ENCODE results near the gene GPHN.

The GPHN gene

GRCh38 chr14:66645716-66646115, 137.8 kb downstream of the GPHN start:
- H3K4me2 ChIP-seq (ENCODE audit: low read length), result no peak overlapping the region
- no peak overlapping the region for H3K4me3 ChIP-seq (ENCODE audit: low read depth, low read length, poor library complexity, severe bottlenecking)
- no peaks in the 10 kb centered on the region for H3F3A ChIP-seq (ENCODE audit: insufficient read depth, low read length)
- no peak overlapping the region for H3K9ac ChIP-seq (ENCODE audit: low read length)
- H3K9me2 ChIP-seq (ENCODE audit: low read depth, low read length), result no peaks in the 10 kb centered on the region
- no peaks in the 10 kb centered on the region for H3K79me2 ChIP-seq (ENCODE audit: insufficient read depth, low read length)
- H3K9me3 ChIP-seq (ENCODE audit: low read length), result no peaks in the 10 kb centered on the region
- H4K20me1 ChIP-seq (ENCODE audit: insufficient read depth, low read length), result no peaks in the 10 kb centered on the region
- no peaks in the 10 kb centered on the region for H3K27me3 ChIP-seq (ENCODE audit: insufficient read depth, low read length)
- no peaks in the 10 kb centered on the region for H3K36me3 ChIP-seq (ENCODE audit: insufficient read depth, low read length)
- no peak overlapping the region for H3K27ac ChIP-seq (ENCODE audit: low read depth, low read length, poor library complexity, severe bottlenecking)
- H3K4me1 ChIP-seq (ENCODE audit: insufficient read depth, low read length, severe bottlenecking), result no peaks in the 10 kb centered on the region
- TF ChIP-seq, protein P1, sequence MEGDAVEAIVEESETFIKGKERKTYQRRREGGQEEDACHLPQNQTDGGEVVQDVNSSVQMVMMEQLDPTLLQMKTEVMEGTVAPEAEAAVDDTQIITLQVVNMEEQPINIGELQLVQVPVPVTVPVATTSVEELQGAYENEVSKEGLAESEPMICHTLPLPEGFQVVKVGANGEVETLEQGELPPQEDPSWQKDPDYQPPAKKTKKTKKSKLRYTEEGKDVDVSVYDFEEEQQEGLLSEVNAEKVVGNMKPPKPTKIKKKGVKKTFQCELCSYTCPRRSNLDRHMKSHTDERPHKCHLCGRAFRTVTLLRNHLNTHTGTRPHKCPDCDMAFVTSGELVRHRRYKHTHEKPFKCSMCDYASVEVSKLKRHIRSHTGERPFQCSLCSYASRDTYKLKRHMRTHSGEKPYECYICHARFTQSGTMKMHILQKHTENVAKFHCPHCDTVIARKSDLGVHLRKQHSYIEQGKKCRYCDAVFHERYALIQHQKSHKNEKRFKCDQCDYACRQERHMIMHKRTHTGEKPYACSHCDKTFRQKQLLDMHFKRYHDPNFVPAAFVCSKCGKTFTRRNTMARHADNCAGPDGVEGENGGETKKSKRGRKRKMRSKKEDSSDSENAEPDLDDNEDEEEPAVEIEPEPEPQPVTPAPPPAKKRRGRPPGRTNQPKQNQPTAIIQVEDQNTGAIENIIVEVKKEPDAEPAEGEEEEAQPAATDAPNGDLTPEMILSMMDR (IDR thresholded peaks at IDR 0.05; ENCODE audit: low read length), result no peak
- no peak for TF ChIP-seq EZH2 (IDR thresholded peaks at IDR 0.05; ENCODE audit: borderline replicate concordance, low read length)
- no peak overlapping the region for H2AFZ ChIP-seq (ENCODE audit: low read length)

GRCh38 chr14:66649498-66649897, 141.6 kb downstream of the GPHN start:
- Histone ChIP-seq H3F3A (ENCODE audit: insufficient read depth, low read length) (no peaks in the 10 kb centered on the region), H3K27ac (ENCODE audit: low read depth, low read length, poor library complexity, severe bottlenecking) (no peak overlapping the region), H3K27me3 (ENCODE audit: insufficient read depth, low read length) (no peaks in the 10 kb centered on the region), H3K4me3 (ENCODE audit: low read depth, low read length, poor library complexity, severe bottlenecking) (no peak overlapping the region), H2AFZ (ENCODE audit: low read length) (no peak overlapping the region), H4K20me1 (ENCODE audit: insufficient read depth, low read length) (no peaks in the 10 kb centered on the region), H3K9me3 (ENCODE audit: low read length) (no peaks in the 10 kb centered on the region), H3K9ac (ENCODE audit: low read length) (no peak overlapping the region), H3K36me3 (ENCODE audit: insufficient read depth, low read length) (no peaks in the 10 kb centered on the region), H3K79me2 (ENCODE audit: insufficient read depth, low read length) (no peaks in the 10 kb centered on the region), H3K9me2 (ENCODE audit: low read depth, low read length) (no peaks in the 10 kb centered on the region), H3K4me2 (ENCODE audit: low read length) (no peak overlapping the region), H3K4me1 (ENCODE audit: insufficient read depth, low read length, severe bottlenecking) (no peaks in the 10 kb centered on the region)
- no peak for TF ChIP-seq EZH2 (IDR thresholded peaks at IDR 0.05; ENCODE audit: borderline replicate concordance, low read length)
- TF ChIP-seq, protein P1 (IDR thresholded peaks at IDR 0.05; ENCODE audit: low read length), result no peak

DNA sequence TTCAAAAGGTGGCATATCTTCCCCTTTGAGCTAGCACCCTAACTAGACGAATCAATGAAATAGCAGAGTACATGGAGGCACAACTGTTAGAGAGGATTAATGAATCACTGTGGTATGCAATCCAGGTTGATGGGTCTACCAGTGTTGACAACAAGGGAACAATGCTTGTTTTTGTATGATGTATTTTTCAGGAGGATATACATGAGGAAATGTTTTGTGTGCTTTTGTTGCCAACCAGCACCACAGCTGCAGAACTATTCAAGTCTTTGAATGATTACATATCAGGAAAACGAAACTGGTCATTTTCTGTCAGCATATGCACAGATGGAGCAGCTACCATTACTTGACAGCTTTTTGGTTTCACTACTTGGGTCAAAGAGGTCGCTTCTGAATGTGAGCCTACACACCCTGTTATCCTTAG, 142.6 kb downstream of the GPHN start:
- Histone ChIP-seq H3K36me3 (ENCODE audit: insufficient read depth, low read length) (no peaks in the 10 kb centered on the region), H3K79me2 (ENCODE audit: insufficient read depth, low read length) (no peaks in the 10 kb centered on the region), H3K4me1 (ENCODE audit: insufficient read depth, low read length, severe bottlenecking) (no peaks in the 10 kb centered on the region), H4K20me1 (ENCODE audit: insufficient read depth, low read length) (no peaks in the 10 kb centered on the region), H3F3A (ENCODE audit: insufficient read depth, low read length) (no peaks in the 10 kb centered on the region), H3K27me3 (ENCODE audit: insufficient read depth, low read length) (no peaks in the 10 kb centered on the region), H3K9me3 (ENCODE audit: low read length) (no peaks in the 10 kb centered on the region), H3K4me2 (ENCODE audit: low read length) (no peak overlapping the region), H3K27ac (ENCODE audit: low read depth, low read length, poor library complexity, severe bottlenecking) (no peak overlapping the region), H2AFZ (ENCODE audit: low read length) (no peak overlapping the region), H3K9me2 (ENCODE audit: low read depth, low read length) (no peaks in the 10 kb centered on the region), H3K9ac (ENCODE audit: low read length) (no peak overlapping the region), H3K4me3 (ENCODE audit: low read depth, low read length, poor library complexity, severe bottlenecking) (no peak overlapping the region)
- no peak for TF ChIP-seq EZH2 (IDR thresholded peaks at IDR 0.05; ENCODE audit: borderline replicate concordance, low read length)
- TF ChIP-seq, protein P1 (IDR thresholded peaks at IDR 0.05; ENCODE audit: low read length), result no peak
